Heart left ventricle (tissue), 16 donors: Measurements from ENCODE around the gene RPL27A. TPM values are rescaled to one million over a fixed set of nuclear protein-coding genes. Genes with fewer than 3 reads are reported as not detected.

Experiments used
- ATAC-seq, 4 donors: fragments of 200-7000 bp; cut with Tn5 transposase; one replicate each; pipeline ENCODE4 v1.9.1; 2020 to 2022; ENCODE audit warnings: moderate library complexity in 4 of 4, mild to moderate bottlenecking in 3 of 4, moderate number of reproducible peaks in 1 of 4
- DNase-seq, 5 donors: peaks; one replicate each; pipeline ENCODE4 v3.0.0-alpha.2; 2020
- H3K27ac ChIP-seq, 12 donors: fragments of 200-600 bp; sonication (generic) in 4 of 12; one replicate each; pipeline versions ENCODE4 v1.5.0 to v1.8.0; 2016 to 2022; ENCODE audit warnings: mild to moderate bottlenecking in 2 of 12
- H3K27me3 ChIP-seq, 9 donors: fragments of 200-600 bp; sonication (generic) in 2 of 9; one replicate each; pipeline versions ENCODE4 v1.5.1 to v1.8.0; 2016 to 2022; ENCODE audit warnings: mild to moderate bottlenecking in 3 of 9
- H3K36me3 ChIP-seq, 9 donors: fragments of 200-600 bp; sonication (generic) in 2 of 9; one replicate each; pipeline versions ENCODE4 v1.5.0 to v1.8.0; 2018 to 2022; ENCODE audit warnings: mild to moderate bottlenecking in 2 of 9
- H3K4me1 ChIP-seq, 12 donors: fragments of 200-600 bp; sonication (generic) in 4 of 12; one replicate each; pipeline versions ENCODE4 v1.5.0 to v1.8.0; 2016 to 2022; ENCODE audit warnings: mild to moderate bottlenecking in 3 of 12
- H3K4me3 ChIP-seq, 12 donors: fragments of 200-600 bp; sonication (generic) in 4 of 12; one replicate each; pipeline versions ENCODE4 v1.5.0 to v1.8.0; 2017 to 2022; ENCODE audit warnings: mild to moderate bottlenecking in 9 of 12, moderate library complexity in 4 of 12
- H3K9me3 ChIP-seq, 12 donors: fragments of 200-600 bp; sonication (generic) in 4 of 12; one replicate each; pipeline versions ENCODE4 v1.5.0 to v1.8.0; 2016 to 2022; ENCODE audit warnings: mild to moderate bottlenecking in 1 of 12
- POLR2A ChIP-seq, 2 donors: fragments of 450-650 bp; IDR thresholded peaks; one replicate each; pipeline ENCODE4 v1.6.1; 2017; ENCODE audit warnings: antibody characterized with exemption in 2 of 2, mild to moderate bottlenecking in 2 of 2, moderate library complexity in 2 of 2
- WGBS, 4 donors: extraction: QIAGEN DNeasy Blood & Tissue Kit in 2 of 4; methylation state at CpG; one replicate each; pipeline versions ENCODE4 v1.1.5 to v1.1.7; 2013 to 2018; 5-methylcytosine and 5-hydroxymethylcytosine counted together
- intact Hi-C, 10 donors: fragments of 100-400 bp; cut with DNase I; formaldehyde crosslinking; loops; one replicate each; pipeline versions ENCODE4 v1.11.1 to v1.14.2; 2022
- polyA plus RNA-seq, 2 donors: library from polyadenylated mRNA; stranded (reverse); fragments of 200-250 nt; gene quantifications; one replicate each; pipeline ENCODE4 v1.2.3, GENCODE V29; 2013
- total RNA-seq, 9 donors: library from RNA; depleted of rRNA in 2 of 9; stranded (reverse); fragments of >200 nt in 2 of 9; fragmentation: NEBNext Ultra II Directional in 3 of 9; extraction: Animal tissue kit (Norgen Biotek cat#: 25700) in 3 of 9; gene quantifications; one replicate each; pipeline versions ENCODE4 v1.1.0 to v1.2.4, GENCODE V29; 2016 to 2023
- TF ChIP-seq, protein P1 (sequence below), 12 donors: fragments of 200-600 bp; sonication (generic) in 4 of 12; IDR thresholded peaks; one replicate each; pipeline versions ENCODE4 v1.5.0 to v1.8.0; 2018 to 2022; ENCODE audit warnings: antibody characterized with exemption in 12 of 12, mild to moderate bottlenecking in 5 of 12
- donor health status: ischemic (EF 13 %, LVEDD 7.1; RV severe dilation, severe dysfunction).
- donor health status: healthy with polysubstance abuse.
- donor health status: DM: no; HTN: yes; CAD: no.
- donor health status: DM: no; HTN: no; CAD: no.
- donor health status: ischemic (EF 25% LVEDD 6.9; RV normal size, moderate dysfunction).
- donor health status: ischemic (EF 25% LVEDD 5.7; RV mildly dilated, moderate dysfunction).
- donor health status: healthy.
- donor health status: DM: yes; HTN: yes; CAD: no.
- donor health status: ischemic (EF 35%, LVEDD 5.7; RV mildly dilated, moderate dysfunction).
- donor health status: nonischemic (EF 11% LVEDD 7.7; RV severe dilation, severe dysfunction).
- donor health status: DM: yes; HTN: yes; CAD: no.
- donor health status: PGD.
- donor health status: ischemic (EF 29% LVEDD 5.4; RV normal size, mild dysfunction).
- donor health status: nonischemic (EF 23%, LVEDD 6.1; RV moderate dilation, normal function).

Gene RPL27A
- total and polyA plus RNA-seq, 11 donors: 299 to 2,980 (median 471) TPM

GRCh38 chr11:8698917-8699441 lies 16.4 kb downstream of the RPL27A start:
- no peaks in the 10 kb centered on the region for H3K27me3 ChIP-seq
- intact Hi-C loops: loop anchor here in 1 of 10 donors (5.0 kb wide), 1 partner anchor 68 kb away; no protein-coding TSS in a partner anchor
- H3K36me3 ChIP-seq: peaks cover 0 to 88% (median 84%) of the 10 kb centered on the region in 9 donors
- TF ChIP-seq, protein P1, sequence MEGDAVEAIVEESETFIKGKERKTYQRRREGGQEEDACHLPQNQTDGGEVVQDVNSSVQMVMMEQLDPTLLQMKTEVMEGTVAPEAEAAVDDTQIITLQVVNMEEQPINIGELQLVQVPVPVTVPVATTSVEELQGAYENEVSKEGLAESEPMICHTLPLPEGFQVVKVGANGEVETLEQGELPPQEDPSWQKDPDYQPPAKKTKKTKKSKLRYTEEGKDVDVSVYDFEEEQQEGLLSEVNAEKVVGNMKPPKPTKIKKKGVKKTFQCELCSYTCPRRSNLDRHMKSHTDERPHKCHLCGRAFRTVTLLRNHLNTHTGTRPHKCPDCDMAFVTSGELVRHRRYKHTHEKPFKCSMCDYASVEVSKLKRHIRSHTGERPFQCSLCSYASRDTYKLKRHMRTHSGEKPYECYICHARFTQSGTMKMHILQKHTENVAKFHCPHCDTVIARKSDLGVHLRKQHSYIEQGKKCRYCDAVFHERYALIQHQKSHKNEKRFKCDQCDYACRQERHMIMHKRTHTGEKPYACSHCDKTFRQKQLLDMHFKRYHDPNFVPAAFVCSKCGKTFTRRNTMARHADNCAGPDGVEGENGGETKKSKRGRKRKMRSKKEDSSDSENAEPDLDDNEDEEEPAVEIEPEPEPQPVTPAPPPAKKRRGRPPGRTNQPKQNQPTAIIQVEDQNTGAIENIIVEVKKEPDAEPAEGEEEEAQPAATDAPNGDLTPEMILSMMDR (IDR thresholded peaks at IDR 0.05): no peak
- TF ChIP-seq POLR2A (IDR thresholded peaks at IDR 0.05): no peak
- no peak for ATAC-seq
- no peak overlapping the region for H3K4me3 ChIP-seq
- H3K27ac ChIP-seq: peak overlapping the region in 4 of 12 donors; percentile 6 to 95 (median 38)
- H3K4me1 ChIP-seq: peaks cover 0 to 24% (median 15%) of the 10 kb centered on the region in 12 donors
- no peak for DNase-seq
- no peaks in the 10 kb centered on the region for H3K9me3 ChIP-seq
- 63 to 73% (median 65%) methylated on average over 11 of the region's 11 CpGs for WGBS, 4 donors

- 25 to 43% (median 33%) methylated on average over 3 of the region's 3 CpGs for WGBS, 4 donors
Measured at GRCh38 chr11:8699903-8700302, 17.3 kb downstream of the RPL27A start.

GRCh38 chr11:8701891-8702597 lies 19.5 kb downstream of the RPL27A start:
- H3K27me3 ChIP-seq: no peaks in the 10 kb centered on the region

More at GRCh38 chr11:8699903-8700302, 17.3 kb downstream of the RPL27A start:
- TF ChIP-seq, protein P1 (IDR thresholded peaks at IDR 0.05): no peak
- Histone ChIP-seq H3K36me3 (peaks cover 0 to 87% (median 84%) of the 10 kb centered on the region in 9 donors), H3K9me3 (no peaks in the 10 kb centered on the region), H3K27me3 (no peaks in the 10 kb centered on the region), H3K4me3 (no peak overlapping the region), H3K27ac (peak overlapping the region in 11 of 12 donors; percentile 10 to 95 (median 54)), H3K4me1 (peaks cover 0 to 24% (median 15%) of the 10 kb centered on the region in 12 donors)
- intact Hi-C loops: loop anchor here in 2 of 10 donors (5.0 to 10.0 kb wide), 2 partner anchors 67 to 75 kb away; no protein-coding TSS in a partner anchor
- DNase-seq: peak in 1 of 5 donors; percentile 46
- ATAC-seq: peak in 3 of 4 donors; percentile 6 to 58 (median 17)

More at GRCh38 chr11:8701891-8702597, 19.5 kb downstream of the RPL27A start:
- H3K27ac ChIP-seq: peak overlapping the region in 1 of 12 donors; percentile 95
- H3K4me1 ChIP-seq: peaks cover 1 to 25% (median 19%) of the 10 kb centered on the region in 12 donors
- H3K9me3 ChIP-seq: no peaks in the 10 kb centered on the region
- H3K36me3 ChIP-seq: peaks cover 0 to 86% (median 65%) of the 10 kb centered on the region in 9 donors
- no peak for DNase-seq
- no peak for ATAC-seq
- 93 to 94% (median 93%) methylated on average over 10 of the region's 10 CpGs for WGBS, 4 donors
- H3K4me3 ChIP-seq: no peak overlapping the region
- TF ChIP-seq, protein P1 (IDR thresholded peaks at IDR 0.05): no peak
- no peak for TF ChIP-seq POLR2A (IDR thresholded peaks at IDR 0.05)
- intact Hi-C loops: loop anchor here in 1 of 10 donors (10.0 kb wide), 1 partner anchor 73 kb away; no protein-coding TSS in a partner anchor
